ENCODE measurements around the gene EGLN2. TPM values are rescaled to one million over a fixed set of nuclear protein-coding genes. Genes with fewer than 3 reads are reported as not detected.
"Not testable (repeated sequence)": the region's sequence is repeated elsewhere in the genome, so short reads cannot be mapped to it uniquely, and the experiment has no call there.

EGLN2 gene
- total RNA-seq, 1 donor from 2014 or later, result 83.1 TPM

DNA sequence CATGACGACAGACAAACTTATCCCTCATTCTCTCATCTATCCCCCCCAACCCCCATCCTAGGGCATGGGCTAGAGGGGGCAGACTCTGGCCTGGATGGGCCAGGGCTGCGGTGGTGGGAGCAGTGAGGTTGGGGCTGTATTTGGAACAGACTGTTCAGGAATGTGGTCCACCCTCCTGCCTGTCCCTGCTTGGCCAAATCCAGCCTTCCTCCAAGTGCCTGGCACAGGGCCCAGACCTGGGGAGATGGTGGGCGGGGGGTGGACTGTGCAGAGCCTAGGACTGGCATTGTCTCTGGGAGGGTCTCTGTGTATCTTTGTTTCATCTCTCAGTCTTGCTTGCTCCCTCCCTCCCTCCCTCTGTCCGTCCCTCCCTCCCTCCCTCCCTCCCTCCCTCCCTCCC, 14.2 kb downstream of the EGLN2 start:
- DNase-seq (ENCODE audit: low spot score), result peak; percentile 70
- H3K27me3 Mint-ChIP-seq (ENCODE audit: low read depth), result no peaks in the 10 kb centered on the region
- peaks cover 44% of the 10 kb centered on the region for H3K4me1 Mint-ChIP-seq (ENCODE audit: low read depth)
- TF ChIP-seq, protein P1, sequence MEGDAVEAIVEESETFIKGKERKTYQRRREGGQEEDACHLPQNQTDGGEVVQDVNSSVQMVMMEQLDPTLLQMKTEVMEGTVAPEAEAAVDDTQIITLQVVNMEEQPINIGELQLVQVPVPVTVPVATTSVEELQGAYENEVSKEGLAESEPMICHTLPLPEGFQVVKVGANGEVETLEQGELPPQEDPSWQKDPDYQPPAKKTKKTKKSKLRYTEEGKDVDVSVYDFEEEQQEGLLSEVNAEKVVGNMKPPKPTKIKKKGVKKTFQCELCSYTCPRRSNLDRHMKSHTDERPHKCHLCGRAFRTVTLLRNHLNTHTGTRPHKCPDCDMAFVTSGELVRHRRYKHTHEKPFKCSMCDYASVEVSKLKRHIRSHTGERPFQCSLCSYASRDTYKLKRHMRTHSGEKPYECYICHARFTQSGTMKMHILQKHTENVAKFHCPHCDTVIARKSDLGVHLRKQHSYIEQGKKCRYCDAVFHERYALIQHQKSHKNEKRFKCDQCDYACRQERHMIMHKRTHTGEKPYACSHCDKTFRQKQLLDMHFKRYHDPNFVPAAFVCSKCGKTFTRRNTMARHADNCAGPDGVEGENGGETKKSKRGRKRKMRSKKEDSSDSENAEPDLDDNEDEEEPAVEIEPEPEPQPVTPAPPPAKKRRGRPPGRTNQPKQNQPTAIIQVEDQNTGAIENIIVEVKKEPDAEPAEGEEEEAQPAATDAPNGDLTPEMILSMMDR (IDR thresholded peaks at IDR 0.05), result no peak
- H3K36me3 Mint-ChIP-seq (ENCODE audit: low read depth), result peaks cover 3% of the 10 kb centered on the region
- H3K4me3 Mint-ChIP-seq (ENCODE audit: unreplicated experiment), result no peak overlapping the region
- H3K27ac Mint-ChIP-seq (ENCODE audit: unreplicated experiment), result peak overlapping the region; percentile 85
- no peaks in the 10 kb centered on the region for H3K9me3 Mint-ChIP-seq (ENCODE audit: low read depth)

DNA sequence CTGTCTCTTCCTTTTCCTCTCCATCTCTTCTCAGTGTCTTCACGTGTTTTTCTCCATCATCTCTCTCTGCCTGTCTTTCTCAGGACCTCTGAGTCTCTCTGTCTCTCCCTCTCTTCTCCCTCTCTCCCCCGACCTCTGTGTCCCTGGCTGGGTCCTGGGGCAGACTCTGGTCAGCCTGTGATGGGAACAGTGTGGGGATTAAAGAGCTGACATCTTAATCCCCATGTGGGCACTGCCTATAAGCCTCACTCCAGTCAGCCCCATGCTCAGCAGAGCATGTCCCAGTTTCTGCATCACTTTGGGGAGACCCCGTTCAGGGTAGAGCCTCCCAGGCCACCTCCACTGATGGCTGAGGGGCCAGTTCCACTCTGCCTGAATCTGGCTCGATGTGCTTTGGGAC, 16.2 kb downstream of the EGLN2 start:
- Mint-ChIP-seq H3K27ac (ENCODE audit: unreplicated experiment) (peak overlapping the region; percentile 14), H3K9me3 (ENCODE audit: low read depth) (no peaks in the 10 kb centered on the region), H3K4me3 (ENCODE audit: unreplicated experiment) (no peak overlapping the region), H3K4me1 (ENCODE audit: low read depth) (peaks cover 47% of the 10 kb centered on the region), H3K27me3 (ENCODE audit: low read depth) (no peaks in the 10 kb centered on the region), H3K36me3 (ENCODE audit: low read depth) (no peaks in the 10 kb centered on the region)
- TF ChIP-seq, protein P1 (IDR thresholded peaks at IDR 0.05), result no peak
- DNase-seq (ENCODE audit: low spot score), result peak; percentile 53

DNA sequence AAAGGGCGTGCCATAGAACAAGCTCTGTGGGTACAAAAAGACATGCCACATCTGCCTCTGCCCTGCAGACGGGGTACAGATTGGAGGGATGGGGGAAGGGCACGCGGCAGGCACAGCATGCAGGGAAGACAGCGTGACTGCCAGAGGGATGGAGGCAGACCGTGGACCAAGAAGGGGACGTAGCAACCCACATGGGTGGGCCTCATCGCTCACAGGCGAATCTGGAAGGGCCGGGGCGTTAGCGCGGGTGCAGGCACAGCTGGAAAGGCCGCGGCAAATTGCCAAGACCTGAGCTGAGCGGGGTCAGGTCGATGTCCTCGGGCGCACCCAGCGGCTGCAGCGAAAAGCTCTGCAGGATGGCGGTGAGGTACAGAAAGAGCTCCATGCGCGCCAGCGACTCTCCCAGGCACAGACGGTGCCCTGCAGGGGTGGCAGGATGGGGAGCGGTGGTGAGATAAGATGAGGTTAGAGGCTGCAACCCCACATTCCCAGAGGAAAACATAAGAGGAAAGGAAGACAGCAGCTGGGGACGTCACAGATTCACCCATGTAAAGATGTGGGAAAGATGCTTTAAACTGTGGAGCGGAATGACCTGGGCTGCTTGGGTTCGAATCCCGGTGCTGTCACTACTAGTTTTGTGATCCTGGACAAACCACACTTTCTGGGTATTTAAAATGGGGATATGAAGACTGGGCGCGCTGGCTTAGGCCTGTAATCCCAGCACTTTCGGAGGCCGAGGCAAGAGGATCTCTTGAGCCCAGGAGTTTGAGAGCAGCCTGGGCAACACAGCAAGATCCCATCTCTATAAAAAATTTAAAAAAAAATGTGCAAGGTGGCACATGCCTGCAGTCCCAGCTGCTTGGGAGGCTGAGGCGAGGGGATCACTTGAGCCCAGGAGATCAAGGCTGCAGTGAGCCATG, 19.7 kb downstream of the EGLN2 start:
- H3K4me3 Mint-ChIP-seq (ENCODE audit: unreplicated experiment), result peak overlapping the region; percentile 45
- DNase-seq (ENCODE audit: low spot score), result peak; percentile 92

DNA sequence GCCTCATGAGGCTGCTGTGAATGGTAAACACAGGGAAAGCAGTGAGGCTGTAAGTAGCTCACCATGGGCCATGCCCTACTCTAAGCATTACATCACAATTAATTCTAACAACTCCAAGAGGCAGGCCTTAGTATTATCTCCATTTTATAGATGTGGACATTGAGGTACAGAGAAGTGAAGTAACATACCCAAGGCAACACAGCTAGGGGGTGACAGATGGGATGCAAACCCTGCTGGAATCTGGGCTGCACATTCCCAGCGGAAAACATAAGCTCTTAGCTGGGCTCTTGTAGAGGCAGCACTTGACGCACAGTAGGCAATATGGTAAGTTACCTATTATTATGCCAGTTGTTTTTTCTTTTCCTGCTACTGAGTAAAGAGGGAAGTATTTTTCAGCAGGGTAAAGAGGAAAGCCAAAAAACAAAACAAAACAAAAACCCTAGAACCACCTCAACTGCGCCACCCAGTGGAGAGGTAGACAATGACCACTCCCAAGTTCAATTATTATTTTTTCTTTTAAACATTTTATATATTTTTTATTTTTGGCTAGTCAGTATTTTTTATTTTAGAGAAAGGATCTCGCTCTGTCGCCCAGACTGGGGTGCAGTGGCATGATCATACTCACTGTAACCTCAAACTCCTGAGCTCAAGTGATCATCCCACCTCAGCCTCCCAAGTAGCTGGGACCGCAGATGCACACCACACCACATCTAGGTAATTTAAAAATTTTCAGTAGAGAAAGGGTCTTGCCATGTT, 20.7 kb downstream of the EGLN2 start:
- not testable (repeated sequence) for DNase-seq (ENCODE audit: low spot score); H3K27me3 Mint-ChIP-seq (ENCODE audit: low read depth); H3K9me3 Mint-ChIP-seq (ENCODE audit: low read depth); H3K36me3 Mint-ChIP-seq (ENCODE audit: low read depth); H3K27ac Mint-ChIP-seq (ENCODE audit: unreplicated experiment); H3K4me3 Mint-ChIP-seq (ENCODE audit: unreplicated experiment)
- TF ChIP-seq, protein P1 (IDR thresholded peaks at IDR 0.05), result peak; percentile 92
- peaks cover 12% of the 10 kb centered on the region for H3K4me1 Mint-ChIP-seq (ENCODE audit: low read depth)

More for the DNA sequence above, 19.7 kb downstream of the EGLN2 start:
- TF ChIP-seq, protein P1 (IDR thresholded peaks at IDR 0.05), result peak; percentile 62
- H3K9me3 Mint-ChIP-seq (ENCODE audit: low read depth); H3K27me3 Mint-ChIP-seq (ENCODE audit: low read depth); H3K36me3 Mint-ChIP-seq (ENCODE audit: low read depth): not testable (repeated sequence)
- Mint-ChIP-seq H3K27ac (ENCODE audit: unreplicated experiment) (peak overlapping the region; percentile 10), H3K4me1 (ENCODE audit: low read depth) (peaks cover 18% of the 10 kb centered on the region)

DNA sequence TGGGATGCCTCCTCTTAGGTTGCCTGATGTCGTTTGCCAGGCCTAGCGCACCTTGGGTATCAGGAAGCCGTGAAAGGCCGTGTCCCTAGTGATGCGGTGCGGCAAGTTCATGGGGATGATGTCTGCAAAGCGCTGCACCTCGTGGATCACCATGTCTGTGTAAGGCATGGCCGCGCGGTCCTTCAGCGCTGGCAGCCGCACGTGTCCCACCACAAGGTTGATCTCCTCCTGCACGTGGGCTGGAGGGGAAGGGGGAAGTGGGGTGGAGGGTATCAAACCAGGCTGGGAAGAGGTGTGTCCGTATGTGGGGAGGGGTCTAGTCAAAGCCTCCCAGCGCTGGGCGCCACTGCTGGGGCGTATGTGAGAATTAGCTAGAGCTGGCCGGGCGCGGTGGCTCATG, 23.2 kb downstream of the EGLN2 start:
- no peak overlapping the region for H3K27ac Mint-ChIP-seq (ENCODE audit: unreplicated experiment)
- H3K4me1 Mint-ChIP-seq (ENCODE audit: low read depth), result peaks cover 12% of the 10 kb centered on the region
- no peaks in the 10 kb centered on the region for H3K9me3 Mint-ChIP-seq (ENCODE audit: low read depth)
- DNase-seq (ENCODE audit: low spot score), result peak; percentile 79
- no peaks in the 10 kb centered on the region for H3K27me3 Mint-ChIP-seq (ENCODE audit: low read depth)
- no peak overlapping the region for H3K4me3 Mint-ChIP-seq (ENCODE audit: unreplicated experiment)
- peaks cover 9% of the 10 kb centered on the region for H3K36me3 Mint-ChIP-seq (ENCODE audit: low read depth)
- TF ChIP-seq, protein P1 (IDR thresholded peaks at IDR 0.05), result no peak

GRCh38 chr19:40822704-40823553, 23.9 kb downstream of the EGLN2 start:
- not testable (repeated sequence) for H3K27ac Mint-ChIP-seq (ENCODE audit: unreplicated experiment); H3K27me3 Mint-ChIP-seq (ENCODE audit: low read depth); H3K4me3 Mint-ChIP-seq (ENCODE audit: unreplicated experiment); H3K9me3 Mint-ChIP-seq (ENCODE audit: low read depth); H3K4me1 Mint-ChIP-seq (ENCODE audit: low read depth)
- H3K36me3 Mint-ChIP-seq (ENCODE audit: low read depth), result peaks cover 12% of the 10 kb centered on the region
- peak; percentile 32 for DNase-seq (ENCODE audit: low spot score)

- DNase-seq (ENCODE audit: low spot score), result peak; percentile 83
- not testable (repeated sequence) for H3K4me3 Mint-ChIP-seq (ENCODE audit: unreplicated experiment); H3K9me3 Mint-ChIP-seq (ENCODE audit: low read depth); H3K27me3 Mint-ChIP-seq (ENCODE audit: low read depth); H3K27ac Mint-ChIP-seq (ENCODE audit: unreplicated experiment); H3K4me1 Mint-ChIP-seq (ENCODE audit: low read depth)
- H3K36me3 Mint-ChIP-seq (ENCODE audit: low read depth), result peaks cover 18% of the 10 kb centered on the region
Observed at GRCh38 chr19:40824916-40825315, 25.9 kb downstream of the EGLN2 start.

Measured in chondrocyte (in vitro differentiated cells).